Measurements from ENCODE around the gene MIPOL1.

MIPOL1 gene

GRCh38 chr14:37369425-37369824, 171.7 kb downstream of the MIPOL1 start:
- no peak overlapping the region; the same call in 1 of the 2 replicates for H2AFZ ChIP-seq (ENCODE audit: low read length)
- no peak for TF ChIP-seq CTCF (conservative IDR thresholded peaks at IDR 0.05; ENCODE audit: low read length)
- no peak for TF ChIP-seq EZH2phosphoT487 (IDR thresholded peaks at IDR 0.05; ENCODE audit: borderline replicate concordance)
- H3K79me2 ChIP-seq (ENCODE audit: insufficient read depth, low read length) = no peaks in the 10 kb centered on the region
- H3K9ac ChIP-seq (ENCODE audit: low read depth, low read length, poor library complexity, severe bottlenecking) = no peak overlapping the region
- H3K9me2 ChIP-seq (replicated peaks; ENCODE audit: low read depth, low read length) = no peaks in the 10 kb centered on the region
- no peaks in the 10 kb centered on the region for H4K20me1 ChIP-seq (ENCODE audit: insufficient read depth, low read length, poor library complexity, severe bottlenecking)
- no peaks in the 10 kb centered on the region for H3K9me3 ChIP-seq (ENCODE audit: insufficient read depth, low read depth, low read length)
- H3K36me3 ChIP-seq (ENCODE audit: insufficient read depth, low read length) = no peaks in the 10 kb centered on the region
- H3K4me2 ChIP-seq (ENCODE audit: low read depth, low read length, poor library complexity, severe bottlenecking) = no peak overlapping the region
- H3K4me3 ChIP-seq (ENCODE audit: low read length, poor library complexity, severe bottlenecking) = no peak overlapping the region
- H3K27me3 ChIP-seq (ENCODE audit: insufficient read depth, low read length, poor library complexity, severe bottlenecking) = no peaks in the 10 kb centered on the region
- H3K4me1 ChIP-seq (ENCODE audit: insufficient read depth, low read length, poor library complexity, severe bottlenecking) = no peaks in the 10 kb centered on the region
- no peaks in the 10 kb centered on the region for H3F3A ChIP-seq (ENCODE audit: low read depth)

- H3K79me2 ChIP-seq (ENCODE audit: insufficient read depth, low read length) = no peaks in the 10 kb centered on the region
- no peak overlapping the region for H3K9ac ChIP-seq (ENCODE audit: low read depth, low read length, poor library complexity, severe bottlenecking)
- no peaks in the 10 kb centered on the region for H3K27me3 ChIP-seq (ENCODE audit: insufficient read depth, low read length, poor library complexity, severe bottlenecking)
- no peaks in the 10 kb centered on the region for H3F3A ChIP-seq (ENCODE audit: low read depth)
- H3K36me3 ChIP-seq (ENCODE audit: insufficient read depth, low read length) = no peaks in the 10 kb centered on the region
- H4K20me1 ChIP-seq (ENCODE audit: insufficient read depth, low read length, poor library complexity, severe bottlenecking) = no peaks in the 10 kb centered on the region
- H3K4me1 ChIP-seq (ENCODE audit: insufficient read depth, low read length, poor library complexity, severe bottlenecking) = no peaks in the 10 kb centered on the region
- no peak overlapping the region for H3K4me3 ChIP-seq (ENCODE audit: low read length, poor library complexity, severe bottlenecking)
- H3K4me2 ChIP-seq (ENCODE audit: low read depth, low read length, poor library complexity, severe bottlenecking) = no peak overlapping the region
- H3K9me2 ChIP-seq (replicated peaks; ENCODE audit: low read depth, low read length) = no peaks in the 10 kb centered on the region
- no peak overlapping the region for H2AFZ ChIP-seq (ENCODE audit: low read length)
- no peak for TF ChIP-seq EZH2phosphoT487 (IDR thresholded peaks at IDR 0.05; ENCODE audit: borderline replicate concordance)
- no peak for TF ChIP-seq CTCF (conservative IDR thresholded peaks at IDR 0.05; ENCODE audit: low read length)
- no peaks in the 10 kb centered on the region for H3K9me3 ChIP-seq (ENCODE audit: insufficient read depth, low read depth, low read length)
These were observed 177.8 kb downstream of the MIPOL1 start for GRCh38 chr14:37375566-37375965.

GRCh38 chr14:37376944-37377609, 179.3 kb downstream of the MIPOL1 start:
- Histone ChIP-seq H3K9ac (ENCODE audit: low read depth, low read length, poor library complexity, severe bottlenecking) (no peak overlapping the region), H3F3A (ENCODE audit: low read depth) (no peaks in the 10 kb centered on the region), H2AFZ (ENCODE audit: low read length) (no peak overlapping the region), H4K20me1 (ENCODE audit: insufficient read depth, low read length, poor library complexity, severe bottlenecking) (no peaks in the 10 kb centered on the region), H3K9me3 (ENCODE audit: insufficient read depth, low read depth, low read length) (no peaks in the 10 kb centered on the region), H3K27me3 (ENCODE audit: insufficient read depth, low read length, poor library complexity, severe bottlenecking) (no peaks in the 10 kb centered on the region), H3K4me3 (ENCODE audit: low read length, poor library complexity, severe bottlenecking) (no peak overlapping the region), H3K4me1 (ENCODE audit: insufficient read depth, low read length, poor library complexity, severe bottlenecking) (no peaks in the 10 kb centered on the region), H3K36me3 (ENCODE audit: insufficient read depth, low read length) (no peaks in the 10 kb centered on the region), H3K4me2 (ENCODE audit: low read depth, low read length, poor library complexity, severe bottlenecking) (no peak overlapping the region), H3K79me2 (ENCODE audit: insufficient read depth, low read length) (no peaks in the 10 kb centered on the region), H3K9me2 (replicated peaks; ENCODE audit: low read depth, low read length) (no peaks in the 10 kb centered on the region)
- TF ChIP-seq CTCF (conservative IDR thresholded peaks at IDR 0.05; ENCODE audit: low read length) (no peak), EZH2phosphoT487 (IDR thresholded peaks at IDR 0.05; ENCODE audit: borderline replicate concordance) (no peak)
